ENCODE results near the gene AZU1. TPM values are rescaled to one million over a fixed set of nuclear protein-coding genes. Genes with fewer than 3 reads are reported as not detected.

AZU1 gene
- total RNA-seq, 4 donors from 2014 or later, result 0.42 TPM; not detected in 3

GRCh38 chr19:868458-869244 lies 41.0 kb downstream of the AZU1 start:
- WGBS, 2 donors, result 88 to 92% methylated on average over 29 to 34 of the region's 34 CpGs
- DNase-seq (ENCODE audit: low spot score in 2 of 2), result no peak
- H3K9me3 ChIP-seq, result no peaks in the 10 kb centered on the region
- H3K27me3 ChIP-seq, result no peaks in the 10 kb centered on the region
- peak overlapping the region; percentile 80 to 90 (median 86) for H3K27ac ChIP-seq
- peaks cover 0 to 67% (median 0%) of the 10 kb centered on the region in 3 donors for H3K36me3 ChIP-seq
- no peak overlapping the region for H3K4me3 ChIP-seq
- TF ChIP-seq CTCF (IDR thresholded peaks at IDR 0.05), result no peak
- TF ChIP-seq EP300 (IDR thresholded peaks at IDR 0.05), result no peak
- no peak for TF ChIP-seq POLR2A (IDR thresholded peaks at IDR 0.05)
- peaks cover 0 to 47% (median 13%) of the 10 kb centered on the region in 4 donors for H3K4me1 ChIP-seq

- peak overlapping the region; percentile 80 to 90 (median 86) for H3K27ac ChIP-seq
- peak; percentile 58 to 80 for DNase-seq (ENCODE audit: low spot score in 2 of 2)
- H3K36me3 ChIP-seq, result peaks cover 0 to 76% (median 0%) of the 10 kb centered on the region in 3 donors
- peaks cover 0 to 43% (median 13%) of the 10 kb centered on the region in 4 donors for H3K4me1 ChIP-seq
- H3K27me3 ChIP-seq, result no peaks in the 10 kb centered on the region
- peak in 1 of 2 donors; percentile 59 for TF ChIP-seq EP300 (IDR thresholded peaks at IDR 0.05)
- TF ChIP-seq CTCF (IDR thresholded peaks at IDR 0.05), result no peak
- no peaks in the 10 kb centered on the region for H3K9me3 ChIP-seq
- WGBS, 2 donors, result 54% methylated on average over 29 of the region's 29 CpGs
- H3K4me3 ChIP-seq, result no peak overlapping the region
These were observed 41.9 kb downstream of the AZU1 start for GRCh38 chr19:869245-870177.

- WGBS, 2 donors, result 88 to 92% methylated on average over 8 of the region's 8 CpGs
- Histone ChIP-seq H3K27ac (peak overlapping the region; percentile 68 to 90 (median 82)), H3K9me3 (no peaks in the 10 kb centered on the region), H3K27me3 (no peaks in the 10 kb centered on the region), H3K36me3 (peaks cover 0 to 84% (median 0%) of the 10 kb centered on the region in 3 donors), H3K4me3 (no peak overlapping the region), H3K4me1 (peaks cover 0 to 43% (median 13%) of the 10 kb centered on the region in 4 donors)
- TF ChIP-seq CTCF (IDR thresholded peaks at IDR 0.05), result no peak
- TF ChIP-seq POLR2A (IDR thresholded peaks at IDR 0.05), result no peak
- TF ChIP-seq EP300 (IDR thresholded peaks at IDR 0.05), result no peak
- no peak for DNase-seq (ENCODE audit: low spot score in 2 of 2)
These were observed 42.7 kb downstream of the AZU1 start for GRCh38 chr19:870314-870713.

- TF ChIP-seq EP300 (IDR thresholded peaks at IDR 0.05) (peak in 1 of 2 donors; percentile 9), CTCF (IDR thresholded peaks at IDR 0.05) (no peak)
- peaks cover 0 to 85% (median 0%) of the 10 kb centered on the region in 3 donors for H3K36me3 ChIP-seq
- H3K4me1 ChIP-seq, result peaks cover 0 to 43% (median 13%) of the 10 kb centered on the region in 4 donors
- H3K27me3 ChIP-seq, result no peaks in the 10 kb centered on the region
- WGBS, 2 donors, result 77% methylated on average over 12 to 15 of the region's 28 CpGs
- no peak for DNase-seq (ENCODE audit: low spot score in 2 of 2)
- H3K4me3 ChIP-seq, result no peak overlapping the region
- peak overlapping the region in 1 of 4 donors; percentile 90 for H3K27ac ChIP-seq
- H3K9me3 ChIP-seq, result no peaks in the 10 kb centered on the region
These were observed 43.3 kb downstream of the AZU1 start for GRCh38 chr19:870963-871401.
